HK-2 (cell line): Measurements from ENCODE around the gene FCN3.
A peak's percentile ranks its signal among the peaks of the same experiment; 100 is the strongest.

ENCODE experiments used
- DNase-seq: peaks from one replicate; pipeline ENCODE4 v3.0.0-alpha.2; 2018; ENCODE audit not compliant: unreplicated experiment

Gene FCN3

DNA sequence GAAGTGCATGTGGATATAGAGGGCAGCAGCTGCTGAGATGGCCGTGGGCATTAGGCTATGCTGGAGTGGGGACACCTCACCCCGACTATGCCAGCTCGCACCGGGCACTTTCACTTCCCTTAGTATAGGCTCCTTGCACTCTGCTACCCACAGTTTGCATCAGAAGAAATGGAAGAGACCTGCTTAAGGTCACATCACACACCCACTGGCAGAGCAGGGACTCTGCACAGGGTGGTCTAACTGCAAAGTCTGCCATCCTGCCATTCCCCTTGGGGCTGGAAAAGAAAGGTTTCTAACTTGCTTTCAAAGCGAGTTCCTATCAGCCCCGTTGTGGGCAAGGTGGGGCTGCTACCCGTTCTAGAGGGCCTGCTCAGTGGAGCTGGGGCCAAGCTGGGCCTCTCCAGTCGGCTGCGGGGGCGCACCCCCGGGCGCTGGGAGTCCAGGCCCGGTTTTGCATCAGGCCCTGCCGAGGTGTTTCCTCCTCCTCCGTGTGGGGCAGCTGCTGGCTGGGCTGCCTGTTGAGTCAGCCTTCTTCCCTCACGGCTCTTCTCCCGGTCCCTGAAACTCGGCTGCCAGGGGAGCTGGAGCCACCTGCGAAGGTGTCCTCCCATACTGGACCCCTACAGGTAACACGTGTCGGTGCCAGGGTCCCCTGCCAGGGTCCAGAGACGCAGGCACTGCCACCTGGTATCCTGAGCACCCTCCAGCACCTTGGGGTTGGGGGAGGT lies 32.9 kb downstream of the FCN3 start, which contains the start of gene SYTL1:
TSS of gene SYTL1 (plus strand) at position 498 of the 728 bp plus-strand sequence. CDS start 3,313 bp downstream, outside the sequence.
- peak; percentile 79 for DNase-seq

DNA sequence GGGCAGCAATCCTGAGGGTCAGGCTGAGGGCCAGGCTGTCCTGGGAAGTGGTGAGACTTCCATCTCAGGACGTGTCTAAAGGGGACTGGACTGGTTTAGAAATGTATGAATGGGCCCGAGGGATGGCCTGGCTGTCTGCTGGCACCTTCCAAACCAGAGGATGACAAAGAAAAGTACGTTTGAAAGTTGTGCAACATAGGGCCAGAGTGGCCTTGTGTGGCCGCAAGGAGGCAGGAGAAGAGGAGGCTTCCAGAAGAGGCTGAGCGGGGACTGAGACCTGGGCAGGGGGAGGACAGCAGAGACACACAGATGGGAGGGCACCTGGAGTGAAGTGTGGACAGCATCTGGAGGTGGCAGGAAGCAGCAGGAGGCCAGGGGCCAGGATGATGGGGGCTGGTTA lies 35.4 kb downstream of the FCN3 start:
- no peak for DNase-seq

DNA sequence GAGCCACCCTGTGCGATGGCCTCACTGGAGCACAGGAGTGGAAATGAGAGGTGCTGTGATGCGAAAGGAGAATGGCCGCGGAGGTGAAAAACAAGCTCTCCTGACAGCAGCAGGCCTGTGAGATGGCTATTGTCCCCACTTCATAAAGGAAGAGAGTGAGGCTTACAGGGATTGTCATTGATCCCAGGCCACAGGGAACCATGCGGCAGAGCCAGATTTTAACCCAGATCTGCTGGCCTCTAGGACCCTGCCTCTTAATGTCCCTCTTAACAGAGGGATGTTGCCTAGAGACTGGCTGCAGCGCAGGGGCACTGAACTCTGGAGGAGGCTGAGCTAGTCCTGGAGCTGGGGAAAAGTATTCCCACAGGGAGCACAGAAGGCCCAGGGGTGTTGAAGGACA lies 35.9 kb downstream of the FCN3 start:
- DNase-seq, result no peak

DNA sequence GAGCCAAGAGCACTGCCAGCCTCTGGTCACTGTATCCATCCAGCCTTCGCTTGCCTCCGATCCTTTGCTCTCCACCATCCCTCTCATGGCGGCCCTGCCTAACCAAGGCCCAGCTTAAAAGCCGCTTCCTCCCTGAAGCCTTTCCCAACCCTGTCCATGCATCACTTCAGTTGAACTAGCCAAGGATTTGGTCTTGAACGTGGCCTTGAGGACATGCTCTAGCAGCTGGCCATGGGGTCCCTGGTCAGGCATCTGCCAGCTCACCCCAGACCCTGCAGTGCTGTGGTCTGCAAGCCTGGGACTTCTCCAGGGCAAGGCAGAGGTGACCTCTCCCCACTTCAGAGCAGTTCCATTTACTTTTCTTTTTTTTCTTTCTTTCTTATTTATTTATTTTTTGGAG lies 37.9 kb downstream of the FCN3 start:
- DNase-seq, result no peak

DNA sequence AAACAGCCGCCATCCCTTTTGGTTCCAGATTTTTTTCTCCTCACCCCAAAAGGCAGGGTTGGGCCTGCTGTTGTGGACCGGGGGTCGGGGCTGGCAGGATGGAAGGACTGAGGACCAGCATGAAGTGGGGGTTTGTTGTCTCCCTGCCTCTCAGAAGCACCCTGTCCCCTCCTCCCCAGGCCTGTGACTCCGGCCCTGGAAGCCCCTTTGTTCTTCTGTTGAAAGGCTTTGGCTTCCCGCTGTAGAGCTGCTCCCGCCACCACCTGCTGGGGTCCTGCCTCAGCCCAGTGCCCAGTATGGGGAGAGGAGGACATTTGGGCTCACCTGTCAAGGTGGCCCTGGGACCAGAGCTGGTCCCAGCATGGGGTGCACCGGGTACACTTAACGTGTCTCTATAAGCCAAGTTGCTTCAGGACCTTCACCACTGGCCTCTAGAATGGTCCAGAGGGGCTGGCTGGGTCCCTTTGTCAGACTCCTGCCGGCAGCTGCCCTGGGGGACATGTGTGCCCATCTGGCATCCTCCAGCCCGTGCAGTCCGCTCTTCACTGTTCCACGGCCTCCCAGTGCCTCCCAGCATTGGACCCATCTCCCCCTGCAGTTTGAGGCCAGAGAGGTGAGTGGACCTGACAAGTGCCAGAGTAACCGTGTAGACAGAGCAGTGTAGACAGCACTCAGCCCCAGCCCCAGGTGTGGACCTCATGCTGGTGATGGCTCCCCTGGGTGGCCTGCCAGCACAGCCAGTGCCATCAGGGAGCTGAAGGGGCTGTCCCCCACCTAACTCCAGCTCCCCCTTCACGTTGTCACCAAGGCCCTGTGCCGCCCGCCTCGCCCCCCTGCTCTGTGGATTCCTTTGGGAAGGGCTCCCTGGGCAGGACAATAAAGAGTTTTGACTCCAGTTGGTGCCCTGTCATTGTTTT lies 38.9 kb downstream of the FCN3 start:
- no peak for DNase-seq

DNA sequence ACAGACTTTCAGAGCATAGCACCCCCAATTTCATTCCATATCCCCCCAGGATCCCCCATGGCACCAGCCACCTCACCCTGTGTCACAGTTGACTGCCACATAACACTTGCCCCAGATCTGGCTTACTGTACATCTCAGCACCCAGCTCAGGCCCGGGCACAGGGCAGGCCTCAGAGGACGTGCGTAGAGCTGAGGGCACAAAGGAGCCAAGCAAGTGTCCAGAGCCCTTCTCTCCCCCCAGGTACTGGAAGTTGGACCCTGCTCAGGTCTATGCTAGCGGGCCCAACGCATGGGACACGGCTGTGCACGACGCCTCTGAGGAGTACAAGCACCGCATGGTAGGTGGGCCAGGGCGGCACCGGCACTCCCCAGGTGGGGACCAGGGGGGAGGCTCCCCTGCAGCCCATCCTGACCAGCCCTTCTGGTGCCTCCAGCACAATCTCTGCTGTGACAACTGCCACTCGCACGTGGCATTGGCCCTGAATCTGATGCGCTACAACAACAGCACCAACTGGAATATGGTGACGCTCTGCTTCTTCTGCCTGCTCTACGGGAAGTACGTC lies 40.8 kb downstream of the FCN3 start:
- no peak for DNase-seq

DNA sequence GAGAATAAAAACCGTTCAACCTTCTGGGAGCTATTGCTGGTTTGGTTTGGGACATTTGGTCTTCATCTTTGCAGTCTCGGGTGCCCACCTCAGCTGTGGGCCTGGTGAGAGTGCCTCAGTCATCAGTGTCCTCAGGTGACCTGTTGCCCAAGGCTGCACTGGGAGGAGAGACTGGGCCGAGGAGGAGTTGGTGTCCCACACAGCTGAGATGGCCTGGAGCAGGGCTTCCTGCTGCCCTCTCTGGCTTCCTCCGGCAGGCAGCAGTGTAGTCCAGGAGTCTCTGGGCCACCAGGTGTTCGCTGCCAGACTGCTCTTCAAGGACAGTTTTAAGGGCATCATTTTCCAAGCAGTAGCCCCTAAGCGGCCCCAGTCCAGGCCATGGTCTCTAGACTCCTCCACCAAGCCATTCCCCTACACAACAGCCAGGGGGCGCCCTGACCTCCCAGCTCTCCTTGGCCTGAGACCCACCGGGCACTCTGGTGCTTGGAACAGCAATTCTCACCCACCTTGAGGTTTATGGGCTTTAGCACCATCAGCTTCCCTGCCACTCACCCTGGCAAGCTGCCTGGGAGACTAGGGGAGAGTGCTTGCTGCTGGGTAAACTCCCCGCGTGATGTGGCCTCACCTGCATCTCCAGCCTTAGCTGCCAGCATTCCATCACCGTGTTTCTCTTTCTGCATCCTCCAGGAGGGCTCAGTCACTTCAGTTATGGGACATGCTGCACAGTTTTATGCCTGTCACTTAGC lies 41.9 kb downstream of the FCN3 start:
- no peak for DNase-seq

DNA sequence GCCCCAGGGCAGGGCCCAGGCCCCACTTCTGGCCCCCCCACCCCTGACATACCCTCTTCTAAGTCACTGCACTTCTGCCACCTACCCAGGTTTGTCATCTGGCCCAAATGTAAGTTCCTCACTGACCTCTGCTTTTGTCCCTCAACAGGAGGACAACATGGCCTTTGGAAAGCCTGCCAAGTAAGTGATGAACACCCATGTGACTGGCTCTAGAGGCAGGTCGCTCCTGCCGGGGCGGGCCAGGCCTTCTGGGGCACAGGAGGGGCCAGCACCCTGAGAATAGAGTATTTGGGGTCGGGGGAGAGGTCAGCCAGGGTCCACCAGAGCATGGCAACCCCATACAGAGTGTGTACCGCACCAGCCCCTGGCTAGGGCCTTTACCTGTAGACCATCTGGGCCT lies 42.7 kb downstream of the FCN3 start:
- DNase-seq, result no peak

DNA sequence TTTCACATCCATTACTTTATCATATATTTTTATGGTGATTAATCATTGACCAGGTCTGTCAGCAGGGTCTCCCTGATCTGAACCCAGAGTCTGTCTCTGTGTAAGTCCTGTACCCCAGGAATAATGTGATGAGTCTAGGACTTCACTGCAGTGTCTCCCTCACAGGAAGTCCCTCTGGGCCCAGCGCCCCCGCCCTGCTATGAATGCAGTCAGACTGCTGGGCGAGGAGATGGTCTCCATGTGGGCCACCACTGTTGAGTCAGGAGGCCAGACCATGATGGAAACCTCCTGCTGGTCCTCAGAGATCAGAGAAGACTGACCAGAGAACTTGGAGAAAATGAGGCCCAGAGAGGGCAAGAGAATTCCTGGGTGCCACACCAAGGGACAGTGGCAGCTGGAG lies 43.2 kb downstream of the FCN3 start:
- DNase-seq, result no peak

DNA sequence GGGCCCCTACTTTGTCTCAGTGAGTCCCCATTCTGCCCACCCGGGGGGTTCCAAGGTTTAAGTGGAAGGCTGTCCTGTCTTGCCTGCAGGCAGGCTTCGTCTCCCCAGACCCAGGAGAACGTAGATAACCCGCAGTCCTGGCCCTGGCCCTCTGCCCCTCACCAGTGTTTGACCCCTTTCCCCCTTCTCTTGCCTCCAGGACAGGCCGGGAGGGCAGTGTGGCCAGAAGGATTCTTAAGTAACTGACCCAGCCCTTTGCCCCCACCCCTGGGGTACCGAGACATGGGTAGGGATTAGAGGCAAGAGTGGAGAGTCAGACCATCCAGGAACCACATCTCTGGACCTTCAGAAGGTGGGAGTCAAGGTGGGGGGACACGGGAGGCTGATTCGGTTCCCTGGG lies 43.8 kb downstream of the FCN3 start:
- no peak for DNase-seq

DNA sequence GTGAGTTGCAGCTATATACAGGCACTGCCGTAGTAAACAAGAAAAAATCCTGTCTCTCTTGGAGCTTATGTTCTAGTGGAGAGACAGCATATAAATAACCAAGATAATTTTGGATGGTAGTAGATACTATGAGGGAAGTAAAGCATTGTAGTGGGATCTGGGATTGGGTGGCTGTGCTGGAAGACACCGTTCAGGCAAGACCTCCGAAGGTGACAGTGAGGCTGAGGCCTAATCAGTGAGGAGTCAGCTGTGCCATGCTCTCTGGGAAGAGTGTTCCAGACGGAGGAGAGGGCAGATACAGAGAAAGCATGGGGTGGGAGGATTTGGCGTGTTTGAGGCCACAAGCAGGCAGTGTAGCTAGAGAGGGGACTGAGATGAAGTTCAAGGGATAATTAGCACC lies 46.7 kb downstream of the FCN3 start:
- DNase-seq, result no peak

DNA sequence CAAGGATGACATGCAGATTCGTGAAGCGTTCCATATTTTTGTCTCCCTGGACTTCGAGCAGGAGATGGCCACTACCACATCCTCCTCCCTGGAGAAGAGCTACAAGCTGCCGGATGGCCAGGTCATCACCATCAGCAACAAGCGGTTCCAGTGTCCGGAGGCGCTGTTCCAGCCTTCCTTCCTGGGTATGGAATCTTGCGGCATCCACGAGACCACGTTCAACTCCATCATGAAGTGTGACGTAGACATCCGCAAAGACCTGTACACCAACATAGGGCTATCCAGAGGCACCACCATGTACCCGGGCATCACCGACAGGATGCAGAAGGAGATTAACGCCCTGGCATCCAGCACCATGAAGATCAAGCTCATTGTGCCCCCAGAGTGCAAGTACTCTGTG lies 49.3 kb downstream of the FCN3 start:
- DNase-seq, result no peak

DNA sequence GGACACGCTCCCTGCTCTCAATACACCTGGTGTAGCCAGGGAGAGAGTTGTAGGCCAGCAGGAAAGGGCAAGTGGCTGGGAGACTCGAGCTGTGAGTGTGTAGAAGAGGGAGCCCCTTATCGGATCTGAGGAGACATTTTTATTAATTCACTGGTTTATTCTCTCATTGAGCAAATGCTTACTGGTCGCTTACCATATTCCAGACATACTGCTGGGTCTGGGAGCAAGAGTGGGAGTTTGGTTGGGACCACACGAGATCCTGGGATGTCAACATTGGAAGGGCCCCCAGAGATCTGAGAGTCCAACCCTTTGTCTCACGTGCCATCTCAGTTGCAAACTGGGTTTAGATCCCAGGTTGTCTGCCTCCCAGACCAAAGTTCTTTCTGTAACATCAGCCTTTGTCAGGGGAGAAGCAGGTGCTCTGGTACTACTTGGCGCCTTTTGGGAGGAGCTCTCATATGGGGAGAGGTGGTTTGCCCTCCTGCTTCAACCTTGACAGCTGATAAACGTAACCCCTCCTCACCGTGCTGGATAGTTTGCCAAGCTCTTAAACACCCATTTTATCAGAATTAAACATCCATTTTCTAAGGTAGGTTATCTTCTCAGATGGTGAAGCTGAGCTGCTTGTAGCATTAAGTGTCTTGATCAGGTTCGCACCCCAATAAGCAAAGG lies 51.9 kb downstream of the FCN3 start:
- no peak for DNase-seq

DNA sequence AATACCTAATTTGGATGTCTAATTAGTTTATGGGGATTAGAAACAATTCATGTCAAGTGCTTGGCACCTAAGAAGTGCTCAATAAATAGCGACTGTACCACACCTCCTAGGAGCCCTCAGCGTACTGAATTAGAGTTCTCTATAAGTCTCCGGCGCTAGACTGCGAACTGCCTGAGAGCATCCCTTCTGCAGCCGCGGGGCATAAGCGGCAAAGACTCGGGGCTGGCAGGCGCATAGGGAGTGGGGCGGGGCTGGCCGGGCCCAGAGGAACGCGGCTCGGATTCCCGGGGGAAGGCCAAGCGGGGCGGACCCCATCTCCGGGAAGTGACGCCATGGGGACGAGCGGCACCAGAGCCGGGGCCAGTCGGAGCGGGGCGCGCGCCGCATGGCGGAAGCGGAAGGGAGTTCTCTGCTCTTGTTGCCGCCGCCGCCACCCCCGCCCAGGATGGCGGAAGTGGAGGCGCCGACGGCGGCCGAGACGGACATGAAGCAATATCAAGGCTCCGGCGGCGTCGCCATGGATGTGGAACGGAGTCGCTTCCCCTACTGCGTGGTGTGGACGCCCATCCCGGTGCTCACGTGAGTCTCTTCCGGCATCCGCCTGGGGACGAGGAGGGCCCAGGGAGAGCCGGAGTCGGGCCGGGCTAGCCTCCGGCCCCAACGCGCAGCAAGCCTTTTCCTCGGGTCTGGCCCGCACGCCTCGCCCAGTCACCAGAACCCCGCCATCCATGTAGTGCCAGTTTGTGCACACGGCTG lies 52.6 kb downstream of the FCN3 start, which contains the start of gene TMEM222:
TSS of gene TMEM222 (plus strand) at position 351 of the 756 bp plus-strand sequence. CDS start at position 386, 35 bp downstream.
- peak; percentile 97 for DNase-seq
